HepG2 (cell line): ENCODE data around the gene NR5A2.

ENCODE experiments used
- EZH2 ChIP-seq: conservative IDR thresholded peaks from 2 replicates; pipeline ENCODE4 v1.6.1; 2012; ENCODE audit warnings: mild to moderate bottlenecking, low read depth, low read length, moderate library complexity
- FLYWCH1 ChIP-seq: sonication (generic); formaldehyde crosslinking; IDR thresholded peaks from 2 replicates; pipeline ENCODE4 v1.8.1; 2023; ENCODE audit warnings: mild to moderate bottlenecking, missing genetic modification reagents
- KLF13 ChIP-seq: sonication (generic); formaldehyde crosslinking; IDR thresholded peaks from 2 replicates; pipeline ENCODE4 v1.4.0; 2020; ENCODE audit warnings: mild to moderate bottlenecking, missing genetic modification reagents
- RELA ChIP-seq: sonication (generic); formaldehyde crosslinking; IDR thresholded peaks from 2 replicates; pipeline ENCODE4 v1.4.0; 2020; ENCODE audit warnings: missing genetic modification reagents
- ZNF10 ChIP-seq: sonication (generic); formaldehyde crosslinking; IDR thresholded peaks from 2 replicates; pipeline ENCODE4 v1.4.0; 2020; ENCODE audit warnings: mild to moderate bottlenecking, low read depth, missing genetic modification reagents, borderline replicate concordance
- ZNF761 ChIP-seq: sonication (generic); formaldehyde crosslinking; conservative IDR thresholded peaks from 2 replicates; pipeline ENCODE4 v1.4.0; 2020; ENCODE audit warnings: mild to moderate bottlenecking, missing genetic modification reagents
- TF ChIP-seq, protein P1 (sequence below): sonication (generic); formaldehyde crosslinking; IDR thresholded peaks from 2 replicates; pipeline ENCODE4 v1.5.1; 2020; ENCODE audit warnings: mild to moderate bottlenecking, missing genetic modification reagents, moderate library complexity
- TF ChIP-seq, protein P2 (sequence below): sonication (generic); formaldehyde crosslinking; IDR thresholded peaks from 2 replicates; pipeline ENCODE4 v1.8.0; 2022; ENCODE audit warnings: mild to moderate bottlenecking, missing genetic modification reagents

DNA sequence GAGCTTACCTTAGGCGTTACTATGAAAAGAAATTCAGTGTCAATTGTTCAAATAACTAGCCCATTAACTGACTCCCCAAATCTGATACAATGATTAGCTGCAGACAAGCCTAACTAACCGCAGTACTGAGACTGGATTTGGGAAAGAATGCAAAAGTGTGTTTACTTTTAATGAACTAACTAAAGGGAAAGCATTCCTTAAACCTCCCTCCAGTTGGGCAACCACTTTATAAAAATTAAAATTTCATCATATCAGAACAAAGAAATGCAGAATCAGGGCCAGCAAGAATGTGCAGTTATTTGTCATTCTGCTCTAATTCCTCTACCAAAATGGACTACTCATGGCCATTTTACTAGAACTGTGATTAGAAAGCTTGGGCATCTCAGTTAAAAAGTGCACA is 11.7 kb upstream of the NR5A2 start:
- TF ChIP-seq FLYWCH1 (no peak), ZNF761 (no peak), EZH2 (no peak), ZNF10 (no peak), RELA (CRISPR knock-in tag) (no peak), KLF13 (CRISPR knock-in tag) (no peak)
- TF ChIP-seq, protein P1, sequence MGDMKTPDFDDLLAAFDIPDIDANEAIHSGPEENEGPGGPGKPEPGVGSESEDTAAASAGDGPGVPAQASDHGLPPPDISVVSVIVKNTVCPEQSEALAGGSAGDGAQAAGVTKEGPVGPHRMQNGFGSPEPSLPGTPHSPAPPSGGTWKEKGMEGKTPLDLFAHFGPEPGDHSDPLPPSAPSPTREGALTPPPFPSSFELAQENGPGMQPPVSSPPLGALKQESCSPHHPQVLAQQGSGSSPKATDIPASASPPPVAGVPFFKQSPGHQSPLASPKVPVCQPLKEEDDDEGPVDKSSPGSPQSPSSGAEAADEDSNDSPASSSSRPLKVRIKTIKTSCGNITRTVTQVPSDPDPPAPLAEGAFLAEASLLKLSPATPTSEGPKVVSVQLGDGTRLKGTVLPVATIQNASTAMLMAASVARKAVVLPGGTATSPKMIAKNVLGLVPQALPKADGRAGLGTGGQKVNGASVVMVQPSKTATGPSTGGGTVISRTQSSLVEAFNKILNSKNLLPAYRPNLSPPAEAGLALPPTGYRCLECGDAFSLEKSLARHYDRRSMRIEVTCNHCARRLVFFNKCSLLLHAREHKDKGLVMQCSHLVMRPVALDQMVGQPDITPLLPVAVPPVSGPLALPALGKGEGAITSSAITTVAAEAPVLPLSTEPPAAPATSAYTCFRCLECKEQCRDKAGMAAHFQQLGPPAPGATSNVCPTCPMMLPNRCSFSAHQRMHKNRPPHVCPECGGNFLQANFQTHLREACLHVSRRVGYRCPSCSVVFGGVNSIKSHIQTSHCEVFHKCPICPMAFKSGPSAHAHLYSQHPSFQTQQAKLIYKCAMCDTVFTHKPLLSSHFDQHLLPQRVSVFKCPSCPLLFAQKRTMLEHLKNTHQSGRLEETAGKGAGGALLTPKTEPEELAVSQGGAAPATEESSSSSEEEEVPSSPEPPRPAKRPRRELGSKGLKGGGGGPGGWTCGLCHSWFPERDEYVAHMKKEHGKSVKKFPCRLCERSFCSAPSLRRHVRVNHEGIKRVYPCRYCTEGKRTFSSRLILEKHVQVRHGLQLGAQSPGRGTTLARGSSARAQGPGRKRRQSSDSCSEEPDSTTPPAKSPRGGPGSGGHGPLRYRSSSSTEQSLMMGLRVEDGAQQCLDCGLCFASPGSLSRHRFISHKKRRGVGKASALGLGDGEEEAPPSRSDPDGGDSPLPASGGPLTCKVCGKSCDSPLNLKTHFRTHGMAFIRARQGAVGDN (CRISPR knock-in tag) = no peak
- TF ChIP-seq, protein P2, sequence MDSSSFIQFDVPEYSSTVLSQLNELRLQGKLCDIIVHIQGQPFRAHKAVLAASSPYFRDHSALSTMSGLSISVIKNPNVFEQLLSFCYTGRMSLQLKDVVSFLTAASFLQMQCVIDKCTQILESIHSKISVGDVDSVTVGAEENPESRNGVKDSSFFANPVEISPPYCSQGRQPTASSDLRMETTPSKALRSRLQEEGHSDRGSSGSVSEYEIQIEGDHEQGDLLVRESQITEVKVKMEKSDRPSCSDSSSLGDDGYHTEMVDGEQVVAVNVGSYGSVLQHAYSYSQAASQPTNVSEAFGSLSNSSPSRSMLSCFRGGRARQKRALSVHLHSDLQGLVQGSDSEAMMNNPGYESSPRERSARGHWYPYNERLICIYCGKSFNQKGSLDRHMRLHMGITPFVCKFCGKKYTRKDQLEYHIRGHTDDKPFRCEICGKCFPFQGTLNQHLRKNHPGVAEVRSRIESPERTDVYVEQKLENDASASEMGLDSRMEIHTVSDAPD = no peak
